H9 (cell line): ENCODE data around the gene KISS1. TPM values are rescaled to one million over a fixed set of nuclear protein-coding genes. Genes with fewer than 3 reads are reported as not detected.

Experiments
- DNase-seq: peaks from one replicate; pipeline ENCODE4 v3.0.0-alpha.2; 2017
- H2AFZ ChIP-seq: one replicate; pipeline ENCODE4 v1.6.1; 2013; ENCODE audit warnings: mild to moderate bottlenecking, low read length, control low read depth, moderate library complexity
- H2AK5ac ChIP-seq: 2 replicates; pipeline ENCODE4 v1.6.1; 2013; ENCODE audit warnings: low read length, control low read depth, mixed read lengths; ENCODE audit not compliant: insufficient read length
- H2BK120ac ChIP-seq: one replicate; pipeline ENCODE4 v1.6.1; 2013; ENCODE audit warnings: low read depth, mild to moderate bottlenecking, low read length, control low read depth, inconsistent platforms; ENCODE audit not compliant: poor library complexity, severe bottlenecking
- H2BK12ac ChIP-seq: 2 replicates; pipeline ENCODE4 v1.6.1; 2013; ENCODE audit warnings: low read length, control low read depth, mixed read lengths, low read depth; ENCODE audit not compliant: insufficient read length
- H2BK15ac ChIP-seq: 2 replicates; pipeline ENCODE4 v1.6.1; 2013; ENCODE audit warnings: low read depth, low read length, control low read depth
- H2BK20ac ChIP-seq: one replicate; pipeline ENCODE4 v1.6.1; 2013; ENCODE audit warnings: low read depth, mild to moderate bottlenecking, low read length, control low read depth, inconsistent platforms; ENCODE audit not compliant: poor library complexity, severe bottlenecking
- H2BK5ac ChIP-seq: 2 replicates; pipeline ENCODE4 v1.6.1; 2013; ENCODE audit warnings: low read length, control low read depth, mixed read lengths; ENCODE audit not compliant: insufficient read length
- H3K14ac ChIP-seq: 2 replicates; pipeline ENCODE4 v1.6.1; 2013; ENCODE audit warnings: low read length, control low read depth; ENCODE audit not compliant: insufficient read depth
- H3K18ac ChIP-seq: 2 replicates; pipeline ENCODE4 v1.6.1; 2013; ENCODE audit warnings: low read depth, mild to moderate bottlenecking, mixed read lengths, low read length, control low read depth; ENCODE audit not compliant: insufficient read length
- H3K23ac ChIP-seq: 2 replicates; pipeline ENCODE4 v1.6.1; 2013; ENCODE audit warnings: low read length, control low read depth, mixed read lengths, low read depth; ENCODE audit not compliant: insufficient read length
- H3K23me2 ChIP-seq: 2 replicates; pipeline ENCODE4 v1.6.1; 2013; ENCODE audit warnings: low read depth, mild to moderate bottlenecking, mixed read lengths, low read length, control low read depth; ENCODE audit not compliant: insufficient read length, poor library complexity, severe bottlenecking
- H3K27ac ChIP-seq: 2 replicates; pipeline ENCODE4 v1.5.1; 2013; ENCODE audit warnings: low read length, control low read depth, mixed read lengths, low read depth; ENCODE audit not compliant: insufficient read length
- H3K27me3 ChIP-seq: 2 replicates; pipeline ENCODE4 v1.6.1; 2013; ENCODE audit warnings: low read length, control low read depth, inconsistent platforms; ENCODE audit not compliant: insufficient read depth
- H3K4ac ChIP-seq: 2 replicates; pipeline ENCODE4 v1.6.1; 2013; ENCODE audit warnings: low read depth, mild to moderate bottlenecking, control low read depth, inconsistent platforms, low read length, moderate library complexity
- H3K4me1 ChIP-seq: 2 replicates; pipeline ENCODE4 v1.6.1; 2013; ENCODE audit warnings: low read length, control low read depth, inconsistent platforms; ENCODE audit not compliant: insufficient read depth
- H3K4me2 ChIP-seq: 2 replicates; pipeline ENCODE4 v1.6.1; 2013; ENCODE audit warnings: low read length, control low read depth, mixed read lengths; ENCODE audit not compliant: insufficient read length, insufficient read depth
- H3K56ac ChIP-seq: 2 replicates; pipeline ENCODE4 v1.6.1; 2013; ENCODE audit warnings: low read depth, mild to moderate bottlenecking, mixed read lengths, low read length, control low read depth; ENCODE audit not compliant: insufficient read length
- H3K79me1 ChIP-seq: 2 replicates; pipeline ENCODE4 v1.6.1; 2013; ENCODE audit warnings: low read depth, mild to moderate bottlenecking, moderate library complexity, low read length, control low read depth, inconsistent platforms; ENCODE audit not compliant: insufficient read depth, poor library complexity, severe bottlenecking
- H3K79me2 ChIP-seq: 2 replicates; pipeline ENCODE4 v1.6.1; 2013; ENCODE audit warnings: low read length, control low read depth, inconsistent platforms; ENCODE audit not compliant: insufficient read depth
- H3K9ac ChIP-seq: 2 replicates; pipeline ENCODE4 v1.6.1; 2013; ENCODE audit warnings: low read length, control low read depth, mixed read lengths; ENCODE audit not compliant: insufficient read length; ENCODE audit errors: extremely low read depth
- H3K9me3 ChIP-seq: one replicate; pipeline ENCODE4 v1.6.1; 2013; ENCODE audit warnings: low read depth, low read length, inconsistent platforms; ENCODE audit not compliant: control insufficient read depth
- H3T11ph ChIP-seq: one replicate; pipeline ENCODE4 v1.6.1; 2013; ENCODE audit warnings: mild to moderate bottlenecking, low read length, control low read depth, inconsistent platforms
- H4K20me1 ChIP-seq: one replicate; pipeline ENCODE4 v1.6.1; 2013; ENCODE audit not compliant: control insufficient read depth, insufficient read length, insufficient read depth
- H4K5ac ChIP-seq: 2 replicates; pipeline ENCODE4 v1.6.1; 2013; ENCODE audit warnings: low read depth, mild to moderate bottlenecking, mixed read lengths, low read length, control low read depth; ENCODE audit not compliant: insufficient read length
- H4K8ac ChIP-seq: replicated peaks from 2 replicates; pipeline ENCODE4 v1.6.1; 2013; ENCODE audit warnings: low read length, control low read depth, mixed read lengths, low read depth; ENCODE audit not compliant: insufficient read length
- H4K91ac ChIP-seq: 2 replicates; pipeline ENCODE4 v1.6.1; 2013; ENCODE audit warnings: low read depth, mild to moderate bottlenecking, moderate library complexity, mixed read lengths, low read length, control low read depth; ENCODE audit not compliant: insufficient read length
- H3K27ac Mint-ChIP-seq, 3 experiments: 2 replicates in 2 of 3; 3 replicates in 1 of 3; pipeline ENCODE4 v1.8.0; 2020 to 2021; ENCODE audit warnings: mixed read lengths in 3 of 3, mild to moderate bottlenecking in 1 of 3, moderate library complexity in 1 of 3
- H3K27me3 Mint-ChIP-seq: 2 replicates; pipeline ENCODE4 v1.8.0; 2021; ENCODE audit warnings: low read depth, mild to moderate bottlenecking, moderate library complexity, mixed read lengths
- H3K36me3 Mint-ChIP-seq, 3 experiments: 2 replicates in 2 of 3; 3 replicates in 1 of 3; pipeline ENCODE4 v1.8.0; 2020 to 2021; ENCODE audit warnings: low read depth in 3 of 3, mixed read lengths in 3 of 3; ENCODE audit not compliant: insufficient read depth in 1 of 3
- H3K4me1 Mint-ChIP-seq, 2 experiments: 2 replicates each; pipeline ENCODE4 v1.8.0; 2020; ENCODE audit warnings: mixed read lengths in 2 of 2
- H3K4me3 Mint-ChIP-seq, 2 experiments: 2 replicates in 1 of 2; 3 replicates in 1 of 2; pipeline ENCODE4 v1.8.0; 2020 to 2021; ENCODE audit warnings: mild to moderate bottlenecking in 2 of 2, mixed read lengths in 2 of 2, moderate library complexity in 1 of 2
- H3K9me3 Mint-ChIP-seq, 2 experiments: 2 replicates in 1 of 2; 3 replicates in 1 of 2; pipeline ENCODE4 v1.8.0; 2020; ENCODE audit warnings: mild to moderate bottlenecking in 2 of 2, mixed read lengths in 2 of 2, moderate library complexity in 1 of 2
- CTCF ChIP-seq: fragments of 200-600 bp; sonication (generic); conservative IDR thresholded peaks from 3 replicates; pipeline ENCODE4 v1.8.0; 2021; ENCODE audit warnings: antibody characterized with exemption, mild to moderate bottlenecking
- WGBS: extraction: QIAGEN DNeasy Blood & Tissue Kit; methylation state at CpG from one replicate; pipeline ENCODE4 v1.1.7; 2013; ENCODE audit warnings: missing lambda C conversion rate, low lambda C conversion rate, mixed read lengths; ENCODE audit not compliant: insufficient read length; ENCODE audit errors: extremely low coverage; 5-methylcytosine and 5-hydroxymethylcytosine counted together
- total RNA-seq: library from RNA; stranded (reverse); gene quantifications from 2 replicates; pipeline ENCODE4 v1.2.1, GENCODE V29; 2021

KISS1 gene
- total RNA-seq, 1 experiment from 2014 or later = 0.68 TPM

- Mint-ChIP-seq H3K36me3 (peaks cover 0 to 16% (median 4%) of the 10 kb centered on the region in 3 experiments; a peak in 4 of 7 replicates), H3K4me3 (no peak overlapping the region), H3K4me1 (peaks cover 0 to 9% of the 10 kb centered on the region in 2 experiments; a peak in 1 of 4 replicates), H3K27ac (no peak overlapping the region), H3K9me3 (no peaks in the 10 kb centered on the region; a peak in 1 of 5 replicates), H3K27me3 (no peaks in the 10 kb centered on the region)
- no CpG with 5 or more reads among the region's 14 CpGs for WGBS
- H3K23me2 ChIP-seq = no peaks in the 10 kb centered on the region
- no peak overlapping the region for H4K5ac ChIP-seq
- no peak overlapping the region for H3K9ac ChIP-seq
- H3K79me2 ChIP-seq = no peaks in the 10 kb centered on the region
- H3K4me1 ChIP-seq = no peaks in the 10 kb centered on the region
- no peak overlapping the region for H2BK15ac ChIP-seq
- no peak overlapping the region for H4K91ac ChIP-seq
- H2AK5ac ChIP-seq = no peak overlapping the region
- H2AFZ ChIP-seq = no peak overlapping the region
- no peak overlapping the region for H3K4me2 ChIP-seq
- no peak overlapping the region for H2BK12ac ChIP-seq
- H2BK5ac ChIP-seq = no peak overlapping the region
- no peak overlapping the region for H3K18ac ChIP-seq
- H3K56ac ChIP-seq = no peak overlapping the region
- no peak for TF ChIP-seq CTCF
- H4K20me1 ChIP-seq = no peaks in the 10 kb centered on the region
- H4K8ac ChIP-seq = no peak overlapping the region
- H3K23ac ChIP-seq = no peak overlapping the region
- H3K27me3 ChIP-seq = no peaks in the 10 kb centered on the region
- H2BK20ac ChIP-seq = no peak overlapping the region
- no peak overlapping the region for H3K14ac ChIP-seq
- H2BK120ac ChIP-seq = no peak overlapping the region
- H3K9me3 ChIP-seq = no peaks in the 10 kb centered on the region
- DNase-seq = no peak
- H3K4ac ChIP-seq = no peak overlapping the region
- H3K79me1 ChIP-seq = no peaks in the 10 kb centered on the region
- H3T11ph ChIP-seq = no peak overlapping the region
- no peak overlapping the region for H3K27ac ChIP-seq
Observed at GRCh38 chr1:204230211-204230610, 33.9 kb upstream of the KISS1 start.
